K562 (cell line): Measurements from ENCODE around the gene PRMT2. TPM values are rescaled to one million over a fixed set of nuclear protein-coding genes. Genes with fewer than 3 reads are reported as not detected.

ENCODE experiments used
- ATAC-seq: fragments of 200-7000 bp; cut with Tn5 transposase; 3 replicates; pipeline ENCODE4 v1.9.1; 2020; ENCODE audit warnings: moderate library complexity
- BruUV-seq: library from RNA; stranded (reverse); fragments of 400-500 nt; replicated peaks from 2 replicates; lab custom pipeline; 2021; lab: Mats Ljungman, UMichigan
- CTCF ChIA-PET: fragments of 300-600 bp; formaldehyde crosslinking; extraction: SDS; loops from one replicate; lab custom pipeline; 2021; ENCODE audit warnings: low intra/inter-chr PET ratio; lab: Yijun Ruan, JAX
- POLR2A ChIA-PET: fragments of 300-600, 350-650 bp; sonication (Branson Sonifier 250); formaldehyde crosslinking; extraction: SDS; loops from one replicate; lab custom pipeline; 2021; ENCODE audit warnings: antibody characterized with exemption, inconsistent platforms; lab: Yijun Ruan, JAX
- DNase-seq, 4 experiments: peaks; one replicate each; pipeline versions ENCODE4 v3.0.0 to v3.0.0-alpha.2; 2011 to 2018; ENCODE audit warnings: low spot score in 3 of 4, mixed read lengths in 3 of 4; ENCODE audit errors: extremely low read depth in 1 of 4
- FAIRE-seq: peaks from 2 replicates; lab custom pipeline; 2011; peaks lifted over from hg19 to GRCh38; lab: Jason Lieb, UNC
- H2AFZ ChIP-seq: 2 replicates; pipeline ENCODE4 v1.6.0; 2011; ENCODE audit warnings: low read depth, low read length, control low read depth, inconsistent platforms
- H3K27ac ChIP-seq: fragments of 200-600 bp; 3 replicates; pipeline ENCODE4 v1.8.0; 2011; ENCODE audit warnings: low read depth, mild to moderate bottlenecking, control low read depth, inconsistent platforms, low read length, moderate library complexity, mixed read lengths; ENCODE audit errors: extremely low read depth
- H3K27me3 ChIP-seq, 2 experiments: fragments of 300-600 bp in 1 of 2; 2 replicates in 1 of 2; 3 replicates in 1 of 2; pipeline versions ENCODE4 v1.6.0 to v1.8.0; 2011; ENCODE audit warnings: inconsistent platforms in 2 of 2, low read length in 2 of 2, mild to moderate bottlenecking in 1 of 2, mixed read lengths in 1 of 2, moderate library complexity in 1 of 2; ENCODE audit not compliant: control insufficient read depth in 2 of 2, insufficient read depth in 2 of 2
- H3K36me3 ChIP-seq: fragments of 300-600 bp; 3 replicates; pipeline ENCODE4 v1.8.0; 2011; ENCODE audit warnings: mild to moderate bottlenecking, low read length, inconsistent platforms; ENCODE audit not compliant: control insufficient read depth, insufficient read depth
- H3K4me1 ChIP-seq, 2 experiments: fragments of 200-600 bp in 1 of 2; replicated peaks in 1 of 2; 2 replicates in 1 of 2; 3 replicates in 1 of 2; pipeline versions ENCODE4 v1.5.1 to v1.8.0; 2011; ENCODE audit warnings: inconsistent platforms in 2 of 2, low read length in 2 of 2, mild to moderate bottlenecking in 1 of 2, mixed read lengths in 1 of 2, moderate library complexity in 1 of 2; ENCODE audit not compliant: control insufficient read depth in 2 of 2, insufficient read depth in 2 of 2
- H3K4me2 ChIP-seq: 2 replicates; pipeline ENCODE4 v1.6.1; 2011; ENCODE audit warnings: low read length, control low read depth, inconsistent platforms, mixed read lengths; ENCODE audit not compliant: insufficient read depth
- H3K4me3 ChIP-seq: fragments of 200-600 bp; sonication (generic), shearing (Covaris generic); 2 replicates; pipeline ENCODE4 v1.5.1; 2016; ENCODE audit warnings: control low read depth, inconsistent platforms
- H3K79me2 ChIP-seq: fragments of 200-600 bp; 3 replicates; pipeline ENCODE4 v1.8.0; 2011; ENCODE audit warnings: low read length, inconsistent platforms; ENCODE audit not compliant: control insufficient read depth, insufficient read depth
- H3K9ac ChIP-seq, 2 experiments: 2 replicates each; pipeline versions ENCODE4 v1.6.0 to v1.6.1; 2011; ENCODE audit warnings: low read depth in 2 of 2, low read length in 2 of 2, control low read depth in 1 of 2, inconsistent platforms in 1 of 2, mild to moderate bottlenecking in 1 of 2, mixed read lengths in 1 of 2; ENCODE audit not compliant: insufficient read depth in 1 of 2
- H3K9me1 ChIP-seq: one replicate; pipeline ENCODE4 v1.6.0; 2011; ENCODE audit warnings: inconsistent platforms, mild to moderate bottlenecking, low read length, moderate library complexity; ENCODE audit not compliant: control insufficient read depth, insufficient read depth
- H3K9me3 ChIP-seq: replicated peaks from 2 replicates; pipeline ENCODE4 v1.5.1; 2011; ENCODE audit warnings: low read depth, low read length, inconsistent platforms; ENCODE audit not compliant: control insufficient read depth, insufficient read depth
- H4K20me1 ChIP-seq: replicated peaks from 2 replicates; pipeline ENCODE4 v1.6.1; 2011; ENCODE audit warnings: low read length, inconsistent platforms, mixed read lengths; ENCODE audit not compliant: control insufficient read depth, insufficient read depth
- CEBPG ChIP-seq, 3 experiments: fragments of 200-800 bp in 1 of 3; sonication (Bioruptor generic) in 1 of 3; sonication (generic) in 1 of 3; formaldehyde crosslinking in 1 of 3; IDR thresholded peaks in 2 of 3; conservative IDR thresholded peaks in 1 of 3; 2 replicates each; pipeline versions ENCODE4 v1.6.1 to v1.8.0; 2016 to 2022; ENCODE audit warnings: missing compliant biosample characterization in 2 of 3, missing genetic modification characterization in 2 of 3, mild to moderate bottlenecking in 1 of 3, missing genetic modification reagents in 1 of 3
- HDAC3 ChIP-seq: fragments of 450-650 bp; IDR thresholded peaks from 2 replicates; pipeline ENCODE4 v1.6.1; 2018; ENCODE audit warnings: borderline replicate concordance, mild to moderate bottlenecking, moderate library complexity; ENCODE audit not compliant: partially characterized antibody
- NFIC ChIP-seq: fragments of 450-650 bp; IDR thresholded peaks from 2 replicates; pipeline ENCODE4 v1.6.1; 2017; ENCODE audit warnings: mild to moderate bottlenecking, inconsistent platforms
- PHF20 ChIP-seq: fragments of 450-650 bp; IDR thresholded peaks from 2 replicates; pipeline ENCODE4 v1.6.1; 2018; ENCODE audit not compliant: partially characterized antibody
- SP1 ChIP-seq: sonication (generic); formaldehyde crosslinking; IDR thresholded peaks from 2 replicates; pipeline ENCODE4 v1.8.1; 2022; ENCODE audit warnings: mild to moderate bottlenecking, missing genetic modification reagents
- WGBS: fragments of 100-300 bp; shearing (Covaris generic); methylation state at CpG from one replicate; pipeline ENCODE4 v1.1.6; 2016; ENCODE audit warnings: low coverage, mixed read lengths; ENCODE audit not compliant: insufficient coverage; ENCODE audit errors: missing lambda C conversion rate; 5-methylcytosine and 5-hydroxymethylcytosine counted together
- in situ Hi-C: fragments of 300-500 bp; cut with MboI; formaldehyde crosslinking; loops from 4 replicates; pipeline ENCODE4 v1.15.0; 2018; ENCODE audit warnings: inconsistent platforms, mixed read lengths
- intact Hi-C: fragments of 100-400 bp; cut with micrococcal nuclease; formaldehyde crosslinking; loops from 2 replicates; pipeline ENCODE4 v1.14.2; 2022
- polyA plus RNA-seq, 8 experiments: library from polyadenylated mRNA; depleted of rRNA in 4 of 8; stranded (reverse) in 5 of 8; unstranded in 3 of 8; fragments of >200 nt; fragmentation: Nextera tagmentation in 2 of 8; fragmentation: Illumina TruSeq in 1 of 8; extraction: Ambion mirVana in 2 of 8; extraction: Trizol in 1 of 8; gene quantifications; 2 replicates each; pipeline versions ENCODE4 v1.2.1 to v1.2.3, GENCODE V29; 2011 to 2014; ENCODE audit warnings: inconsistent platforms in 1 of 8, missing spikeins in 1 of 8
- total RNA-seq, 7 experiments: library from RNA; depleted of rRNA in 6 of 7; stranded (reverse); fragments of >200 nt in 6 of 7; fragmentation: Illumina TruSeq in 2 of 7; extraction: Trizol in 2 of 7; gene quantifications; 2 replicates each; pipeline versions ENCODE4 v1.2.1 to v1.2.3, GENCODE V29; 2011 to 2021; ENCODE audit warnings: low replicate concordance in 1 of 7
- TF ChIP-seq, protein P1 (sequence below), 2 experiments: IDR thresholded peaks in 1 of 2; conservative IDR thresholded peaks in 1 of 2; 2 replicates each; pipeline ENCODE4 v1.6.1; 2016; ENCODE audit warnings: low read depth in 2 of 2, mild to moderate bottlenecking in 1 of 2, missing compliant biosample characterization in 1 of 2, missing genetic modification characterization in 1 of 2, moderate library complexity in 1 of 2
- TF ChIP-seq, protein P2 (sequence below), 2 experiments: fragments of 450-650 bp; IDR thresholded peaks; 2 replicates each; pipeline ENCODE4 v1.6.1; 2016; ENCODE audit warnings: mild to moderate bottlenecking in 2 of 2, borderline replicate concordance in 1 of 2, low read depth in 1 of 2, moderate library complexity in 1 of 2

PRMT2 gene
- total and polyA plus RNA-seq, 9 of the 15 experiments (the other 6 are each of a cell fraction or from before 2014, with no cell fraction given), result 37.2 to 85.7 (median 59.3) TPM

DNA sequence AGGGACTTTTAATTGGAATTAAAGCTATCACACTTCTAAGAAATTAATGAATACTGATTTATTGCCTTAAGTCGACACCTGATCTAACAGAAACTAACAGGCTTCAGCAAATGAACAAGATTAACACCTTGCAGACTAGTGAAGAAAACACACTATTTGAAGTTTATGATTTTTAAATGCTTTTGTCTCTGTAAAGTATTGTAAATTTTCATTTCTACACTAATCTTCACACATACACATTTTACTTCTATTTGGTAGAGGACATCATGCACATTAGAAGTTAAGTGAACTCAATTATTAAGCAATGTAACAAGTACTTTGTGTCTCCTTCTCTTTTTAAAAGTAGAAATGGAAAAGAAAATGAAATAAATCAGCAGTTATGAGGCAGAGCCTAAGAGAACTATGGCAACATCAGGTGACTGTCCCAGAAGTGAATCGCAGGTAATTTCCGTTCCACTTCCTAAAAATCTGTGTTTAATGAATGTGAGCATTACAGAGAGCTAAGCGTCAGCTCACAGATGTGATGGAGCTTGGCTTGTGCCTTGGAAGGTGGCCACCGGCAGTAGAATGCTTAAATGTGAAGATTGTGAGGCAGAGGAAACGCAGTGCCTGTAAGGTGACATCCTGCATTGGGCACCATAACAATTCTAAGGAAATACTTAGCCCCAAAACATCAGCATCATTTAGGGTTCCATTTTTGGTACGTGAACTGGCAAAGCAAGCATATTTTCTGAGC, 1.2 kb downstream of the PRMT2 start:
- 26% methylated on average over 7 of the region's 7 CpGs for WGBS
- Histone ChIP-seq H4K20me1 (no peaks in the 10 kb centered on the region), H3K27me3 (no peaks in the 10 kb centered on the region), H3K4me3 (peak overlapping the region; percentile 63), H3K27ac (peak overlapping the region; percentile 6; the same call in 2 of the 3 replicates), H3K36me3 (peaks cover 29% of the 10 kb centered on the region; the same call in 2 of the 3 replicates), H3K4me1 (peaks cover 14 to 25% of the 10 kb centered on the region in 2 experiments; a peak in 4 of 5 replicates), H3K79me2 (peaks cover 45% of the 10 kb centered on the region), H2AFZ (peak overlapping the region; percentile 96), H3K9ac (peak overlapping the region; percentile 13 to 95; a peak in 3 of 4 replicates), H3K9me1 (no peaks in the 10 kb centered on the region), H3K9me3 (no peaks in the 10 kb centered on the region), H3K4me2 (peak overlapping the region; percentile 99)
- ATAC-seq (no peak), FAIRE-seq (peak; percentile 48), DNase-seq (peak in 1 of 4 experiments; percentile 32)
- ChIA-PET CTCF (no interaction called here), POLR2A (interaction anchor here (0.8 to 1.8 kb wide), 7 partner anchors 9 to 311 kb away, joined by 3 to 7 read pairs (median 5); no protein-coding TSS in a partner anchor)
- TSS peak; percentile 42 for BruUV-seq
- in situ Hi-C loops, result no loop called here
- intact Hi-C loops, result no loop called here
- TF ChIP-seq CEBPG (CRISPR knock-in tag; IDR thresholded peaks at IDR 0.05) (no peak), CEBPG (tag; conservative IDR thresholded peaks at IDR 0.05 in 1 of 2, IDR thresholded peaks at IDR 0.05 in 1 of 2) (0 out of 4 replicates have a peak, but pooled peaks of 1 of the 2 experiments have one; percentile 8), NFIC (0 out of 2 replicates have a peak, but pooled peaks have one; percentile 5), PHF20 (no peak), HDAC3 (peak; percentile 34), SP1 (CRISPR knock-in tag) (peak; percentile 45; the same call in 1 of the 2 replicates)
- TF ChIP-seq, protein P1, sequence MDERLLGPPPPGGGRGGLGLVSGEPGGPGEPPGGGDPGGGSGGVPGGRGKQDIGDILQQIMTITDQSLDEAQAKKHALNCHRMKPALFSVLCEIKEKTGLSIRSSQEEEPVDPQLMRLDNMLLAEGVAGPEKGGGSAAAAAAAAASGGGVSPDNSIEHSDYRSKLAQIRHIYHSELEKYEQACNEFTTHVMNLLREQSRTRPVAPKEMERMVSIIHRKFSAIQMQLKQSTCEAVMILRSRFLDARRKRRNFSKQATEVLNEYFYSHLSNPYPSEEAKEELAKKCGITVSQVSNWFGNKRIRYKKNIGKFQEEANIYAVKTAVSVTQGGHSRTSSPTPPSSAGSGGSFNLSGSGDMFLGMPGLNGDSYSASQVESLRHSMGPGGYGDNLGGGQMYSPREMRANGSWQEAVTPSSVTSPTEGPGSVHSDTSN (CRISPR knock-in tag; IDR thresholded peaks at IDR 0.05; ENCODE audit: low read depth), result no peak
- TF ChIP-seq, protein P1 (tag; conservative IDR thresholded peaks at IDR 0.05; ENCODE audit: low read depth), result peak; percentile 28; the same call in 1 of the 2 replicates
- TF ChIP-seq, protein P2, sequence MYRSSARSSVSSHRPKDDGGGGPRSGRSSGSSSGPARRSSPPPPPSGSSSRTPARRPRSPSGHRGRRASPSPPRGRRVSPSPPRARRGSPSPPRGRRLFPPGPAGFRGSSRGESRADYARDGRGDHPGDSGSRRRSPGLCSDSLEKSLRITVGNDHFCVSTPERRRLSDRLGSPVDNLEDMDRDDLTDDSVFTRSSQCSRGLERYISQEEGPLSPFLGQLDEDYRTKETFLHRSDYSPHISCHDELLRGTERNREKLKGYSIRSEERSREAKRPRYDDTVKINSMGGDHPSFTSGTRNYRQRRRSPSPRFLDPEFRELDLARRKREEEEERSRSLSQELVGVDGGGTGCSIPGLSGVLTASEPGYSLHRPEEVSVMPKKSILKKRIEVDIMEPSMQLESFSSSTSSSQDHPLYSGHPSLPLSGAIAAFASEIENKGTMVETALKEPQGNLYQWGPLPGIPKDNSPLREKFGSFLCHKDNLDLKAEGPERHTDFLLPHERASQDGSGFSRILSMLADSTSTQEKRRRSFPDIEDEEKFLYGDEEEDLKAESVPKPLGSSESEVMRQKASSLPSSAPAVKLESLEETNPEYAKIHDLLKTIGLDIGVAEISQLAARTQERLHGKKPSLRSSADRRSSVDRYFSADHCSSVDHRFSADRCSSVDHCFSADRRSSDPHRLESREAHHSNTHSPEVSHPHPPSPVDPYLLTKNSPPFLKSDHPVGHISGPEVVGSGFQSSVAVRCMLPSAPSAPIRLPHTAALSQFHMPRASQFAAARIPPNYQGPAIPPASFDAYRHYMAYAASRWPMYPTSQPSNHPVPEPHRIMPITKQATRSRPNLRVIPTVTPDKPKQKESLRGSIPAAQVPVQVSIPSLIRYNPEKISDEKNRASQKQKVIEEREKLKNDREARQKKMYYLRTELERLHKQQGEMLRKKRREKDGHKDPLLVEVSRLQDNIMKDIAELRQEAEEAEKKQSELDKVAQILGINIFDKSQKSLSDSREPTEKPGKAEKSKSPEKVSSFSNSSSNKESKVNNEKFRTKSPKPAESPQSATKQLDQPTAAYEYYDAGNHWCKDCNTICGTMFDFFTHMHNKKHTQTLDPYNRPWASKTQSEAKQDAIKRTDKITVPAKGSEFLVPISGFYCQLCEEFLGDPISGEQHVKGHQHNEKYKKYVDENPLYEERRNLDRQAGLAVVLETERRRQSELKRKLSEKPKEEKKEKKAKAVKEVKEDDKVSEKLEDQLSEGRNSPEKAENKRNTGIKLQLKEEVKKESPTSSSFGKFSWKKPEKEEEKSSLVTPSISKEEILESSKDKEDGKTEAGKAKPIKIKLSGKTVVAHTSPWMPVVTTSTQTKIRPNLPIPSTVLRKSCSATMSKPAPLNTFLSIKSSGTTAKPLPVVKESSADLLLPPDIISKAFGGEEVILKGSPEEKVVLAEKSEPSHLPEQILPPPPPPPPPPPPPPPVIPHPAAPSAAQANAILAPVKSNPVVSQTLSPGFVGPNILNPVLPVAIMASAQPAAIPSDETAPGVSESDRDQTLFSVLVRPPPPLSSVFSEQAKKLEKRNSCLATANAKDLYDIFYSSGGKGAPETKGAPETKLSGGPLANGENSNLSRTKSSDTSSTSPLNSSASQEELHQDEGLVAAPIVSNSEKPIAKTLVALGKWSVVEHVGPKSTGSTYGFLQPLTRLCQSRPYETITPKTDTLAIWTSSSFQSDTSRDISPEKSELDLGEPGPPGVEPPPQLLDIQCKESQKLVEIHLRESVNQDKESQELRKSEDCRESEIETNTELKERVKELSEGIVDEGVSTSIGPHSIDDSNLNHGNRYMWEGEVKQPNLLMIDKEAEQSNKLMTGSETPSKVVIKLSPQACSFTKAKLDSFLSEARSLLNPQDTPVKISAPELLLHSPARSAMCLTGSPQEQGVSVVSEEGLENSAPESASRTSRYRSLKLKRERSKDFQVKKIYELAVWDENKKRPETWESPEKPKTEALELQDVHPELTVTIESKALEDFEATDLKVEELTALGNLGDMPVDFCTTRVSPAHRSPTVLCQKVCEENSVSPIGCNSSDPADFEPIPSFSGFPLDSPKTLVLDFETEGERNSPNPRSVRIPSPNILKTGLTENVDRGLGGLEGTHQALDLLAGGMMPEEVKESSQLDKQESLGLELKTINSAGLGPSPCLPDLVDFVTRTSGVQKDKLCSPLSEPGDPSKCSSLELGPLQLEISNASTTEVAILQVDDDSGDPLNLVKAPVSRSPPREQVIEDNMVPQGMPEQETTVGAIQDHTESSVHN (IDR thresholded peaks at IDR 0.05; ENCODE audit: borderline replicate concordance in 1 of 2, low read depth in 1 of 2), result peak in 1 of 2 experiments; percentile 90; a peak in 1 of 4 replicates
